Cortex of kidney (tissue), 1 donor: ENCODE data around the gene MMADHC.

Source experiments
- DNase-seq: peaks from one replicate; lab custom pipeline; 2025; lab: John Stamatoyannopoulos, UW

MMADHC gene

DNA sequence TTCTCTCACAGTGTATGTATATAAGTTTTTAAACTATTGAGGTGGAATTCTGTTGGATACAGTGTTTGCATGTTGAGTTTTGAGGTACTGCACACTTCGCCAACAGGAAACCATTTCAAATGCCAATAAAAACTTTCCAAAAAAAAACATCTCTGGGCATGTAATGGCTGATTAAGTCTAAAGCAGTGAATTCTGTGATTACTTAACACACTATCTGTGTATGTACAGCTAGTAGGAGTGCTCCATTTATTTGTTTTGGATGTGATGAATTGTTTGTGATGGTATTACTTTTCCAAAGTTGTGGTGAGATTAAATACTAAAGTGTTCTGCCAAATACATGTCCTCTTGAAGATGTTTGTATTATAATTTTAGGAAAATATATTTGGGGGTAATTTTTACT is 31.1 kb downstream of the MMADHC start:
- DNase-seq, result no peak

DNA sequence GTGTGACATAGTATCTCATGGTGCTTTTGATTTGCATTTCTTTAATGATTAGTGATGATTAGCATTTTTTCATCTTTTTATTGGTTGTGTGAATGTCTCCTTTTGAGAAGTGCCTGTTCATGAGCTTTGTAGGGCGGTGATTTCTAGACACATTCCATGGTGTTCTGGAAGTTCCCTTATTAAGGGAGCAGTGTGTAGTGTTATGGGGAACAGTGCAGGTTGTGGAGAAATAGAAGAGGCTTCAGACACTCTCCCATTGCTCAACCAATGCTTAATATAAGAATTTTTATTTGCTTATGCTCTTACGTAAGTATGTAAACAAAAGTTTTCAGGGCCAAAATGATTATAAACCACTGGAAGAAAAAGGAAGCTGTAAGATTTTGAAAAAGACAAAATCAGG is 34.7 kb downstream of the MMADHC start:
- no peak for DNase-seq

DNA sequence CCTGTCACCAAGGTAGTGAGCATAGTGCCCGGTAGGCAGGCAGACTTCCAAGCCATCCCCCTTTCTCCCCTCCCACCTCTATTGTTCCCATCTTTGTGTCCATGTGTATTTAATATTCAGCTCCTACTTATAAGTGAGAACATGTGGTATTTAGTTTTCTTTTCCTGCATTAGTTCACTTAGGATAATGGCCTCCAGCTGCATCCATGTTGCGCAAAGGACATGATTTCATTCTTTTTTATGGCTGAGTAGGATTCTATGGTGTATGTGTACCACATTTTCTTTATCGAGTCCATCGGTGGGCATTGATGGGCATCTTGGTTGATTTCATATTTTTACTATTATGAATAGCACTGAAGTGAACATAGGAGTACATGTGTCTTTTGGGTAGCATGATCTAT is 35.3 kb downstream of the MMADHC start:
- DNase-seq, result no peak

DNA sequence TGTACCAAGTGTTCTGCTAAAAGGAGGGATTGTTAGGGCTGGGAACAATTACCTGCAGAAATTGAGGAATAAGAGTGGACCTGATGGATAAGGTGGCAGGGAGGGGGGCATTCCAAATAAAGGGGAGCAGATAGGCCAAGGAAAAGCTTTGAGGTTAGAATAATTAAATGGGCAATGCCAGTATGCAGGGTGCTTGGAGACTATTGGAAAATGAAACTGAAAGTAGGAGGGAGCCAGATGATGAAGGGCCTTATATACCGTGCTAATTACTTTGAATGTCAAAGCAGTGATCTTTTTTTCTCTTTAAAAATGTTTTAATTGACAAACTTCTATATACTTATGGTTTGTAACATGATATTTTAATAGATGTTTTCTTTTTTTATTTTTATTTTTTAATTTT is 42.9 kb downstream of the MMADHC start:
- no peak for DNase-seq

DNA sequence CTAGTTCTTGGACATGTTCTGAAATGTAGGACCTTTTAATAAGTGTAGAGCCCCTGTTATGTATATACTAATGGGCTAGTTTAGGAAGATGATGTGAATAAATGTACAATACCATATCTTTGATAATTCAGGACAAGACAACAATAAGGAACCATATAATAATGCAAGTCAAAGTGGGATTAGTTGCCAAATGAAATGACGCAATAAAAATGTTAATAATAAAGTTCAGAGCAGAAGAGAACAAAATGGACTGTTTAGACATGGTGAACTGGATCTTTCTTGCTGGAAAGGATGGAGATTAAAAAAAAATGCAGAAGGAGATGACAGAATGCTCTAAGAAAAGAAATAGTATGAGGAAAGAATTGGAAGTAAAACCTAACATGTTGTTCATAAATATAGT is 43.7 kb downstream of the MMADHC start:
- no peak for DNase-seq

DNA sequence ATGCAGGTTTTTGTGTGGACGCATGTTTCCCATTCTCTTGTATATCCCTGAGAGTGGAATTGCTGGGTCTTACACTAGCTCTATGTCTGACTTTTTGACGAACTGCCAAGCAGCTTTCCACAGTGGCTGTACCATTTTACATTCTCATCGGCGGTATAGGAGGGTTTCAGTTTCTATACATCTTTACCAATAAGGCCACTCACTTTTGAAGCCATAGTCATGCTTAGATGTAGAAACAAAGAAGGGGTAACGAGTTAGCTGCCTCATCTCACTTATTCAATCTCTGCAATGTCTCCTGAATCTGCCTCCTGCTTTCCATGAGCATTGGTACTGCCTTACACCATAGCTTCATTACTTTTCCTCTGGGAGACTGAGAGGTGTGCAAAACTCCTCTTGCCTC is 47.4 kb downstream of the MMADHC start:
- DNase-seq, result no peak

DNA sequence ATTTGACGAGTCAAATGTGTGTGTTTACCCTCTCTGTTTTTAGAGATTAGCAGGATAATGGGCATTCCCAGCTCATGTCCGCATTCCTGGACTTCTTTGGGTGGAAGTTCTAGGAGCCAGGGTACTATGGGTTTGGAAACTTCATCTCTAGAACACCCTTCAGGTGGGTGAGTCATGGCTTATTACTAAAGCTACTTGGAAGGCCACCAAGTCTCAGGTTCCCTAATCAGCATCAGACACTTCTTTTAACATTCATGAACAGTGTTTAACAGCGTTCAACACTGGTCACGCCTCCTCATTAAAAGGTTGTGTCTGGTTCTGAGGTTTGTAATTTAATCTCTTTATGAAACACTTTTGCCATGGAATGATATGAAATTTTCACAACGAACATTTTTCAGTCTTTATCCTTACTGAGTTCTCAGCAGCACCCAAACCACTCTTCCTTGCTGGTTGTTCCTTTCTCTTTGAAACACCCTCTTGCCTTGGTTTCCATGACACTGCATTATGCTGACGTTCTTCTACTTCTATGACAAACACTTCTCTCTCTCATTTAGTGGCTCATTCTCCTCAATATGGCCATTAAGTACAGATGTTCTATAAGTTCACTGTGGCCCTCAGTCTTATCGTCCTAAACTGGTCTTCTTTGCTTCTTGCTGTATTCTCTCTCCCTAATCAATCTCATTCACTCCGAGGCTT is 49.3 kb downstream of the MMADHC start:
- DNase-seq, result no peak

DNA sequence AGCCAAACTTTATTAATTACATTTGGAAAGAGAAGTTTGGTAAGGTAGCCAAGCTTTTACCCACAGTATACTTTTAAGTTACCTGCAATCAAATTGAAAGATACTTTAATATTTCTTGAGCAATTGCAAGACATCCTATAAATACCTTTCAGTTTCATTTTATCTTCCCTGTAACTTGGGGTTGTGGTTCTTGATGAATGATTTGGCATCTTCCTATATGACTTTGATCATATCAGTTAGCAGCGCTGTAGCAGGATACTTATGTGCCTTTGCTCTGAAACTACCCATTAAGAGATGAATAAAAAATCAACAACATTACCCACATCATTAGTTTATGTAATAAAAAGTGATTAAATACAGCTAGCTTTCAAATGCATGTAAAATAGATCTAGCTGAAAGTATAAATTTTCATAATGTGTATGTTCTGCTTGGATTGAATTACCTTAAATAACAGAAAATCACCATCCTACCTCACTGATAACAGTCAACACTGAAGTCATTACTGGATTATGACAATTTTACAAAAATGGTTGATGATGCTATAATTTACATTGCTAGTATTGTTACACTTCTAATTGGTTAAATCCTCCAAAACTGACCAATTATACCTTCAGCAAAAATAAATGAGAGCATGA is 50.4 kb downstream of the MMADHC start:
- DNase-seq, result no peak

DNA sequence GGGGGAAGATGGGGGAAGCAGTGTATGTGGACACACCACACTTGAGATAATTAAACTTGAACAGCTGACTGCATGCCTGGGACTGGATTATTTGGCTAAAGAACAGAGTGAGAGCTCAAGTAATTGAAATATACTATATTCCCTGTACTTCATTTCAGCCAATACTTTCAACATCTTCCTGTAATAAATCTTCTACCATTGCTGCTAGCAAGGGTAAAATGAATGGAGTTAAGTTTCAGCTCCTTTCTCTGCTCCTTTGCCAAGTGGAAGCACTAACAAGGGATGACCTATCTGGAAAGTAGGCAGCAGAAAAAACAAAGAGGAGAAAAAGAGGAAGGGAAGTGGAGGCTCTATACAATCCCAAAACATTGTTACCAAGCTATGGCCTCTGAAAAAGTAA is 50.9 kb downstream of the MMADHC start:
- no peak for DNase-seq

DNA sequence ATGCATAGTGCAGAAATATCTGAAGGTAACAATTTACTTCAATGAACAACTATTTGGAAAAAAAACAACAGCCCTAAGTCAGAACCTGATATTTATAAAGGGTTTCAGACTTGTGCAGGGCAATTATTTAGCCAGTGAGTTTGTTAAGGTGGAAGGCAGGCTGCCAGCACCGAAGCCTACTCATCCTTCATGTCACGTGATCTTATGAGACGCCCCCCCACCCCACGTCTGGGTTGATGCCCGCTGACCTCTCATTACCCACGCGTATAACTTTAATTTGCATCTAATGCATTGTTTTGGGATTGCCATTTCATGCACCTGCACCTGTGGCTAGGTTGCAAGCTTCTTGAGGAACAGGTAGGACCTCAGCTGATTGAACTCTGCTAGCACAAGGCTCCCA is 52.9 kb downstream of the MMADHC start:
- no peak for DNase-seq

DNA sequence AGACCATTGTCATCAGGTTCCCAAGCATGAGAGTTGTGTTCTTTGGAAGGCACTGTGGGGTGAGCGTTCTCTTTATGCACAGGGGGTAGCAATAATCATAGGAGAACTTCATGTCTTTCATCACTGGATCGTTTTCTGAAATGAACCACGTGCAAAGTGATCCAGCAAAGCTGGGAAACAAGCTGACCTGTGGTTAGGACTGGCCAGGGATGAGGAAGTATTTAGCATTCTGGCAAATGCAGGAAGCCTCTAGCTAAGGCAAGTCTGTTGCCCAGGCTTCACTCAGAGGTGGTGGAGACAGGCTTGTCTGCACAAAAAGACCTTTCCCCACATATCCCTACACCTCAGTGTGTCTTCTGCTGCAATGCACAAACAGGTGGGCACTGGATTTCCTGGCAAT is 58.6 kb downstream of the MMADHC start:
- no peak for DNase-seq

DNA sequence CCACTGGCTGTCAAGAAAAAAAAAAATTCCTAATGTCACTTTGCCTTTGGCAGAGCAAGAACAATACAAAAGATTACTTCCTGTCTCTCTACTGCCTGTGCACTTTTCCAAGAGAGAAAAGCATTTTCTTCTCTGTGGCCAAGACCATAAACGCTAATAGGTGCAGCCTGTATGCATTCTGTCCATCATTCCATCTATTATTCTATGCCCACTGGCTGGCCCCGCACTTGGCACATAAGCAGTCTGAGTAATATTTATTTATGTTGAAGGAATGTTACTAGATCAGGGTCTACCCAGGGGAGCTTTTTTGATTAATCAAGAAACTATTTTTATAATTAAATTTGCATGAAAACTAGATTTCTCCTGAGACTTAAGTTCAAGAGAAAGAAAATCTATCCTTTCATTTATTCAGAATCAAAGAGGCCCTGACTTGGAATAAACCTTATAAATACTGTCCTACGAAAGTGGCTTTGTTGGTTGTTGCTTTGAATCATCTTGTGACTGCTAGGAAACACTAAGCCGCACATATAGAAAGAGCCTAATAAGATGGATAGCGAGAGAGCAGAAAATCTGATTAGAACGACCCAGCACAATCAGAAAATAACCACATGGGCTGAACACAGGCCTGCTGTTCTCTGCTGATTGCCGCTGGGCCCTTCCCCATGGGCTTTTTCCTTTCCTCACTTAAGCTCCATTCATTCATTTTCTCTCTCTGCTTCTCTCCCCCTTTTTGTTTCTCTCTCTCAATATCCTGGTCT is 59.4 kb downstream of the MMADHC start:
- DNase-seq, result no peak

DNA sequence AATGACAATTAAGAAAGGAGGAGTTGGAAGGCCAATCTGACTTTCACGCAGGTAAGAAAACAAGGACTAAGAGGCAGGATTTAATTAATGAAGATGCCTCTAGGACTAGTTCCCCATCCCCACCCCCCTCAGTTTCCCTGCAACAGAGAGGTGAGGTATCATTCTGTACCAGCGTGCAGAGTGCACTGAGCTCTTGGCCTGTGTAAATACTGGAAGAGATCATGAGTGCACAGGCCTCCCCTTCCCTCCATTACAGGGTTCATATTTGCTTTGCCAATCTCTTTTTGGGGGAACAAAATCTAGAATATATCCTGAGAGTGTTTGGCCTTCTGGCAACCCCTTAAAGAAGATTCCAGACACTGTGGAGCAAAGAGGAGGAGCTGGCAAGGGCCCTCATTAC is 60.9 kb downstream of the MMADHC start:
- DNase-seq, result no peak

DNA sequence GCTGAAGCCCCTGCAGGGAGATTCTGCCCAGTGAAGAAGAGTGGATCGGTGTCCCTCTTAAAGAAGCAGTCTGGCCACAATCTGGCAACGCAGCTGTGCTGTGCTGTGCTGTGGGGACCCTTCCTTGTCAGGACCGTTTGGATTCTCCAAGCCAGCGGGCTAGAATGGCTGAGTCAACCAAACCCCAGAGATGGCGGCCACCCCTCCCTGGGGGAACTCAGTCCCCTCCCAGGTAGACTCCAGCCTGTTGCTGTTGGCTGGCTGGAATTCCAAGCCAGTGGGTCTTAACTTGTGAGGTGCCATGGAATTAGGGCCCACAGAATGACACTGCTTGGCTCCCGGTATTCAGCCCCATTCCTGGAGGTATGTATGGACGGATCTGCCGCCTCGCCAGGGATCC is 62.3 kb downstream of the MMADHC start:
- no peak for DNase-seq
